H1 (cell line): ENCODE data around the gene NF1. TPM values are rescaled to one million over a fixed set of nuclear protein-coding genes. Genes with fewer than 3 reads are reported as not detected.

Experiments used
- TAF7 ChIP-seq: optimal IDR thresholded peaks from 2 replicates; pipeline ENCODE3; 2011; ENCODE audit warnings: low read depth, mild to moderate bottlenecking, inconsistent platforms, low read length, moderate library complexity, borderline replicate concordance
- polyA plus RNA-seq, 7 experiments: library from polyadenylated mRNA; depleted of rRNA in 3 of 7; stranded (reverse) in 5 of 7; unstranded in 2 of 7; fragments of >200 nt in 5 of 7; fragments of 200-250 nt in 2 of 7; gene quantifications; 1 replicate in 5 of 7; 2 replicates in 1 of 7; 4 replicates in 1 of 7; pipeline versions ENCODE4 v1.2.1 to v1.2.3, GENCODE V29; 2011 to 2013; ENCODE audit warnings: missing spikeins in 2 of 7, mixed read lengths in 2 of 7
- total RNA-seq: library from RNA; stranded (reverse); fragmentation: NEBNext Ultra II Directional; extraction: Animal tissue kit (Norgen Biotek cat#: 25700); gene quantifications from 2 replicates; pipeline ENCODE4 v1.2.1, GENCODE V29; 2021

NF1 gene
- total and polyA plus RNA-seq, 2 of the 8 experiments (the other 6 are each of a cell fraction or from before 2014, with no cell fraction given): 19.3 to 29.6 TPM

- no peak for TF ChIP-seq TAF7
Measured at GRCh38 chr17:31269036-31269577, 174.3 kb downstream of the NF1 start (continued).
